BLaER1 (cell line): ENCODE measurements around the gene GLYATL1B.
"Not testable (repeated sequence)": the region's sequence is repeated elsewhere in the genome, so short reads cannot be mapped to it uniquely, and the experiment has no call there.

Experiments
- H3K27ac ChIP-seq: shearing (Covaris generic); formaldehyde crosslinking; 2 replicates; pipeline ENCODE4 v1.8.1; 2022
- H3K27me3 ChIP-seq: shearing (Covaris generic); formaldehyde crosslinking; 2 replicates; pipeline ENCODE4 v1.8.1; 2022
- H3K36me3 ChIP-seq: shearing (Covaris generic); formaldehyde crosslinking; 2 replicates; pipeline ENCODE4 v1.8.1; 2022
- H3K4me1 ChIP-seq: shearing (Covaris generic); formaldehyde crosslinking; 2 replicates; pipeline ENCODE4 v1.8.1; 2022
- H3K4me2 ChIP-seq: shearing (Covaris generic); formaldehyde crosslinking; 2 replicates; pipeline ENCODE4 v1.8.1; 2022
- H3K4me3 ChIP-seq: shearing (Covaris generic); formaldehyde crosslinking; 2 replicates; pipeline ENCODE4 v1.8.1; 2022
- H3K9ac ChIP-seq: shearing (Covaris generic); formaldehyde crosslinking; 2 replicates; pipeline ENCODE4 v1.8.1; 2022
- H3K9me3 ChIP-seq: shearing (Covaris generic); formaldehyde crosslinking; 2 replicates; pipeline ENCODE4 v1.8.1; 2022
- H4K20me1 ChIP-seq: shearing (Covaris generic); formaldehyde crosslinking; 2 replicates; pipeline ENCODE4 v1.8.1; 2022
- Cebpa-rat ChIP-seq: shearing (Covaris generic); IDR thresholded peaks from 2 replicates; pipeline ENCODE4 v1.8.1; 2022

The GLYATL1B gene

GRCh38 chr11:59069087-59069486, 17.0 kb upstream of the GLYATL1B start:
- Histone ChIP-seq H3K27me3 (no peaks in the 10 kb centered on the region), H3K9ac (no peak overlapping the region), H3K36me3 (no peaks in the 10 kb centered on the region), H3K4me2 (no peak overlapping the region), H4K20me1 (no peaks in the 10 kb centered on the region), H3K4me3 (no peak overlapping the region), H3K9me3 (no peaks in the 10 kb centered on the region), H3K27ac (no peak overlapping the region), H3K4me1 (peaks cover 6% of the 10 kb centered on the region; the same call in 1 of the 2 replicates)
- no peak for TF ChIP-seq Cebpa-rat

GRCh38 chr11:59076876-59077571, 9.1 kb upstream of the GLYATL1B start:
- no peak for TF ChIP-seq Cebpa-rat
- H3K27me3 ChIP-seq, result no peaks in the 10 kb centered on the region
- no peaks in the 10 kb centered on the region for H3K36me3 ChIP-seq
- H3K9me3 ChIP-seq, result 0 out of 2 replicates have a peak, but pooled peaks cover 10% of the 10 kb centered on the region
- H3K9ac ChIP-seq, result no peak overlapping the region
- no peaks in the 10 kb centered on the region; the same call in 1 of the 2 replicates for H3K4me1 ChIP-seq
- H4K20me1 ChIP-seq, result no peaks in the 10 kb centered on the region
- H3K27ac ChIP-seq, result no peak overlapping the region
- H3K4me3 ChIP-seq, result no peak overlapping the region
- H3K4me2 ChIP-seq, result no peak overlapping the region

GRCh38 chr11:59078435-59078834, 7.7 kb upstream of the GLYATL1B start:
- Histone ChIP-seq H3K27ac (no peak overlapping the region), H3K9me3 (0 out of 2 replicates have a peak, but pooled peaks cover 10% of the 10 kb centered on the region), H3K36me3 (no peaks in the 10 kb centered on the region), H4K20me1 (no peaks in the 10 kb centered on the region), H3K9ac (no peak overlapping the region), H3K4me1 (no peaks in the 10 kb centered on the region; the same call in 1 of the 2 replicates), H3K4me3 (no peak overlapping the region), H3K27me3 (no peaks in the 10 kb centered on the region), H3K4me2 (no peak overlapping the region; the same call in 1 of the 2 replicates)
- no peak for TF ChIP-seq Cebpa-rat

- no peak overlapping the region for H3K4me2 ChIP-seq
- no peaks in the 10 kb centered on the region; the same call in 1 of the 2 replicates for H3K4me1 ChIP-seq
- no peaks in the 10 kb centered on the region for H4K20me1 ChIP-seq
- H3K9me3 ChIP-seq, result 0 out of 2 replicates have a peak, but pooled peaks cover 10% of the 10 kb centered on the region
- H3K36me3 ChIP-seq, result no peaks in the 10 kb centered on the region
- no peak overlapping the region for H3K9ac ChIP-seq
- H3K4me3 ChIP-seq, result no peak overlapping the region
- H3K27me3 ChIP-seq, result no peaks in the 10 kb centered on the region
- no peak for TF ChIP-seq Cebpa-rat
- H3K27ac ChIP-seq, result no peak overlapping the region
These were observed 7.0 kb upstream of the GLYATL1B start for GRCh38 chr11:59079086-59079485.

GRCh38 chr11:59080421-59080820, 5.7 kb upstream of the GLYATL1B start:
- not testable (repeated sequence) for H3K4me2 ChIP-seq, H3K4me3 ChIP-seq, H3K27ac ChIP-seq, H4K20me1 ChIP-seq, H3K4me1 ChIP-seq, H3K9ac ChIP-seq, H3K27me3 ChIP-seq, H3K36me3 ChIP-seq
- 0 out of 2 replicates have a peak, but pooled peaks cover 10% of the 10 kb centered on the region for H3K9me3 ChIP-seq

- not testable (repeated sequence) for H3K9me3 ChIP-seq, H3K4me1 ChIP-seq, H3K4me2 ChIP-seq, H3K36me3 ChIP-seq, H3K4me3 ChIP-seq, H3K27ac ChIP-seq, H4K20me1 ChIP-seq, H3K27me3 ChIP-seq, H3K9ac ChIP-seq
These were observed 4.6 kb upstream of the GLYATL1B start for GRCh38 chr11:59081430-59082020.

GRCh38 chr11:59088162-59088561, 2.1 kb downstream of the GLYATL1B start:
- no peak for TF ChIP-seq Cebpa-rat
- Histone ChIP-seq H3K4me1 (no peaks in the 10 kb centered on the region), H3K27me3 (no peaks in the 10 kb centered on the region), H3K4me3 (no peak overlapping the region), H4K20me1 (no peaks in the 10 kb centered on the region), H3K9me3 (no peaks in the 10 kb centered on the region), H3K36me3 (no peaks in the 10 kb centered on the region), H3K9ac (no peak overlapping the region), H3K4me2 (no peak overlapping the region), H3K27ac (no peak overlapping the region)

GRCh38 chr11:59093576-59093975, 7.5 kb downstream of the GLYATL1B start:
- not testable (repeated sequence) for H3K27me3 ChIP-seq, H3K4me2 ChIP-seq, H3K27ac ChIP-seq, H4K20me1 ChIP-seq, H3K36me3 ChIP-seq, H3K9me3 ChIP-seq, H3K4me1 ChIP-seq, H3K4me3 ChIP-seq, H3K9ac ChIP-seq

- H3K4me2 ChIP-seq, result peak overlapping the region; percentile 34
- not testable (repeated sequence) for H3K9ac ChIP-seq
These were observed 9.1 kb downstream of the GLYATL1B start for GRCh38 chr11:59095225-59095624.

GRCh38 chr11:59095972-59096575, 10.0 kb downstream of the GLYATL1B start:
- not testable (repeated sequence) for H4K20me1 ChIP-seq, H3K9me3 ChIP-seq, H3K4me1 ChIP-seq, H3K4me3 ChIP-seq, H3K27ac ChIP-seq, H3K4me2 ChIP-seq, H3K27me3 ChIP-seq, H3K9ac ChIP-seq, H3K36me3 ChIP-seq

More at GRCh38 chr11:59095225-59095624, 9.1 kb downstream of the GLYATL1B start:
- H3K27me3 ChIP-seq, H3K9me3 ChIP-seq, H3K4me1 ChIP-seq, H3K4me3 ChIP-seq, H4K20me1 ChIP-seq, H3K27ac ChIP-seq, H3K36me3 ChIP-seq: not testable (repeated sequence)
